HG03558 (cell line): Measurements from ENCODE around the gene LARP7.
"Not testable (repeated sequence)": the region's sequence is repeated elsewhere in the genome, so short reads cannot be mapped to it uniquely, and the experiment has no call there.

ENCODE experiments used
- ATAC-seq: cut with Tn5 transposase; IDR thresholded peaks from one replicate; pipeline ENCODE4 v1.9.1; 2021; ENCODE audit warnings: moderate number of reproducible peaks; ENCODE audit not compliant: unreplicated experiment; ENCODE audit errors: extremely low read depth

Gene LARP7

GRCh38 chr4:112636688-112637551, at the start of gene LARP7, which contains the start of gene ZGRF1:
Gene LARP7 (plus strand): TSS chr4:112637143. CDS start chr4:112644670, 7,527 bp downstream.
Gene ZGRF1 (minus strand): TSS chr4:112636909. CDS start chr4:112633176, 3,733 bp downstream.
- ATAC-seq = peak; percentile 72

- no peak for ATAC-seq
Observed at GRCh38 chr4:112589206-112589605, 47.7 kb upstream of the LARP7 start.

GRCh38 chr4:112591593-112591992, 45.4 kb upstream of the LARP7 start:
- ATAC-seq = no peak

GRCh38 chr4:112592717-112593116, 44.2 kb upstream of the LARP7 start:
- ATAC-seq = no peak

- ATAC-seq = peak; percentile 46
Observed at GRCh38 chr4:112593438-112594133, 43.4 kb upstream of the LARP7 start.

GRCh38 chr4:112594993-112595392, 42.0 kb upstream of the LARP7 start:
- no peak for ATAC-seq

- peak; percentile 56 for ATAC-seq
Observed at GRCh38 chr4:112604589-112604988, 32.4 kb upstream of the LARP7 start.

- not testable (repeated sequence) for ATAC-seq
Observed at GRCh38 chr4:112612814-112613213, 24.1 kb upstream of the LARP7 start.

GRCh38 chr4:112616984-112617383, 20.0 kb upstream of the LARP7 start:
- no peak for ATAC-seq

GRCh38 chr4:112626228-112626627, 10.7 kb upstream of the LARP7 start:
- no peak for ATAC-seq

GRCh38 chr4:112633477-112634235, 3.3 kb upstream of the LARP7 start:
- ATAC-seq = no peak

- ATAC-seq = no peak
Observed at GRCh38 chr4:112637552-112637866, 566 bp downstream of the LARP7 start.

GRCh38 chr4:112642526-112642925, 5.6 kb downstream of the LARP7 start:
- no peak for ATAC-seq

- ATAC-seq = not testable (repeated sequence)
Observed at GRCh38 chr4:112644595-112645535, 7.9 kb downstream of the LARP7 start.

- no peak for ATAC-seq
Observed at GRCh38 chr4:112645541-112646329, 8.8 kb downstream of the LARP7 start.

GRCh38 chr4:112646632-112647537, 9.9 kb downstream of the LARP7 start:
- no peak for ATAC-seq

GRCh38 chr4:112647785-112648184, 10.8 kb downstream of the LARP7 start:
- ATAC-seq = no peak
